Neural cell (in vitro differentiated cells): ENCODE results near the gene DR1. TPM values are rescaled to one million over a fixed set of nuclear protein-coding genes. Genes with fewer than 3 reads are reported as not detected.

Experiments
- H2AFZ ChIP-seq: fragments of 200-600, 300-800 bp; sonication (generic), shearing (Covaris generic); 2 replicates; pipeline ENCODE4 v1.6.0; 2014; ENCODE audit warnings: low read depth, mild to moderate bottlenecking, antibody characterized with exemption, low read length, moderate library complexity
- H3F3A ChIP-seq: fragments of 200-600 bp; shearing (Covaris generic); 2 replicates; pipeline ENCODE4 v1.6.1; 2016; ENCODE audit warnings: mild to moderate bottlenecking, moderate library complexity, mixed read lengths, antibody characterized with exemption, low read length; ENCODE audit not compliant: insufficient read depth, poor library complexity, severe bottlenecking
- H3K27ac ChIP-seq: fragments of 200-600, 300-800 bp; sonication (generic), shearing (Covaris generic); 2 replicates; pipeline ENCODE4 v1.5.1; 2014; ENCODE audit warnings: mild to moderate bottlenecking, low read length, moderate library complexity
- H3K27me3 ChIP-seq: fragments of 300-800, 200-600 bp; sonication (generic), shearing (Covaris generic); 2 replicates; pipeline ENCODE4 v1.6.0; 2014; ENCODE audit warnings: mild to moderate bottlenecking, low read depth, low read length, moderate library complexity; ENCODE audit not compliant: insufficient read depth
- H3K36me3 ChIP-seq: fragments of 300-800, 200-600 bp; sonication (generic), shearing (Covaris generic); 2 replicates; pipeline ENCODE4 v1.5.1; 2014; ENCODE audit warnings: mild to moderate bottlenecking, antibody characterized with exemption, low read length, moderate library complexity; ENCODE audit not compliant: insufficient read depth
- H3K4me2 ChIP-seq: fragments of 300-800, 200-600 bp; sonication (generic), shearing (Covaris generic); 2 replicates; pipeline ENCODE4 v1.6.0; 2014; ENCODE audit warnings: mild to moderate bottlenecking, low read length
- H3K4me3 ChIP-seq: fragments of 300-800, 200-600 bp; sonication (generic), shearing (Covaris generic); 2 replicates; pipeline ENCODE4 v1.5.1; 2014; ENCODE audit warnings: mild to moderate bottlenecking, low read length, moderate library complexity
- H3K79me2 ChIP-seq: fragments of 200-600 bp; shearing (Covaris generic); replicated peaks from 2 replicates; pipeline ENCODE4 v1.6.0; 2014; ENCODE audit warnings: mild to moderate bottlenecking, low read length, moderate library complexity; ENCODE audit not compliant: insufficient read depth
- H3K9ac ChIP-seq: fragments of 300-800, 200-600 bp; sonication (generic), shearing (Covaris generic); 2 replicates; pipeline ENCODE4 v1.6.1; 2016; ENCODE audit warnings: mild to moderate bottlenecking, low read length, mixed read lengths
- H3K9me2 ChIP-seq: fragments of 200-600 bp; shearing (Covaris generic); 2 replicates; pipeline ENCODE4 v1.6.1; 2016; ENCODE audit warnings: mild to moderate bottlenecking, low read length, mixed read lengths; ENCODE audit not compliant: insufficient read depth
- H3K9me3 ChIP-seq: fragments of 200-600, 300-800 bp; sonication (generic), shearing (Covaris generic); 2 replicates; pipeline ENCODE4 v1.6.1; 2016; ENCODE audit warnings: mild to moderate bottlenecking, mixed run types, low read length, moderate library complexity, mixed read lengths
- H4K20me1 ChIP-seq: fragments of 200-600 bp; shearing (Covaris generic); 2 replicates; pipeline ENCODE4 v1.6.1; 2016; ENCODE audit warnings: mild to moderate bottlenecking, mixed run types; ENCODE audit not compliant: insufficient read depth
- EP300 ChIP-seq: fragments of 450-650 bp; conservative IDR thresholded peaks from 2 replicates; pipeline ENCODE4 v1.6.1; 2014; ENCODE audit warnings: antibody characterized with exemption, mild to moderate bottlenecking, moderate library complexity; ENCODE audit not compliant: poor library complexity, severe bottlenecking
- EZH2 ChIP-seq: fragments of 200-600, 300-800 bp; shearing (Covaris generic), sonication (generic); IDR thresholded peaks from 2 replicates; pipeline ENCODE4 v1.6.1; 2014; ENCODE audit warnings: antibody characterized with exemption, low read length, borderline replicate concordance, mild to moderate bottlenecking; ENCODE audit not compliant: insufficient read depth, poor library complexity, severe bottlenecking
- MXI1 ChIP-seq: fragments of 450-650 bp; conservative IDR thresholded peaks from 2 replicates; pipeline ENCODE4 v1.6.1; 2014; ENCODE audit warnings: antibody characterized with exemption, mild to moderate bottlenecking; ENCODE audit not compliant: poor library complexity, severe bottlenecking
- POLR2AphosphoS5 ChIP-seq: IDR thresholded peaks from 2 replicates; pipeline ENCODE4 v1.6.1; 2012
- RAD21 ChIP-seq: fragments of 450-650 bp; conservative IDR thresholded peaks from 2 replicates; pipeline ENCODE4 v1.6.1; 2014; ENCODE audit warnings: antibody characterized with exemption, mild to moderate bottlenecking, moderate library complexity
- REST ChIP-seq: IDR thresholded peaks from 2 replicates; pipeline ENCODE4 v1.6.1; 2012; ENCODE audit warnings: borderline replicate concordance
- SMC3 ChIP-seq: fragments of 450-650 bp; conservative IDR thresholded peaks from 2 replicates; pipeline ENCODE4 v1.6.1; 2014; ENCODE audit warnings: antibody characterized with exemption, mild to moderate bottlenecking, moderate library complexity; ENCODE audit not compliant: poor library complexity
- TAF1 ChIP-seq: IDR thresholded peaks from 2 replicates; pipeline ENCODE4 v1.6.1; 2012; ENCODE audit warnings: low read depth
- polyA plus RNA-seq: library from polyadenylated mRNA; depleted of rRNA; stranded (reverse); fragments of >200 nt; gene quantifications from 2 replicates; pipeline ENCODE4 v1.2.3, GENCODE V29; 2014
- TF ChIP-seq, protein P1 (sequence below): fragments of 450-650 bp; IDR thresholded peaks from 2 replicates; pipeline ENCODE4 v1.5.1; 2014; ENCODE audit warnings: antibody characterized with exemption, mild to moderate bottlenecking, moderate library complexity; ENCODE audit not compliant: poor library complexity, severe bottlenecking

Gene DR1
- polyA plus RNA-seq, 1 donor from 2014 or later = 57.2 TPM

DNA sequence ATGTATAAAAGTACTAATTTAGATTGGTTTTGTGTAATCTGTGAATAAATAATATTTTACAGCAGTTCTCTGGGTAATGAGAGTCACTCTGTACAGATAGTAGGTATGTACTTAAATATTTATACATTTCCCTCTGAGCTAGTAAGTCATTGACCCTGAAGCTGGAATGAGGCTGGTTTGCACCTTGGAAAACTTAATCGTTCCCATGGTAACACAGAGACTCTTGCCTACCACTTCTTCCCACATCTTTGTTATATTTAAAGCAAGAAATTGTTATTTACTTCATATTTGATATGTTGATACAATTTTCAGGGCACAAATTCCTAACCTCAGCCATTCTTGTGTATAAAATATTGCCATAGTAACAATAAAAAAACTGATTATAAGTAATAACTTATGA, 13.3 kb upstream of the DR1 start:
- Histone ChIP-seq H3K9ac (no peak overlapping the region), H3K4me3 (no peak overlapping the region), H3F3A (no peaks in the 10 kb centered on the region), H3K27me3 (no peaks in the 10 kb centered on the region), H3K27ac (no peak overlapping the region), H3K79me2 (no peaks in the 10 kb centered on the region), H3K36me3 (no peaks in the 10 kb centered on the region), H3K9me3 (no peaks in the 10 kb centered on the region), H4K20me1 (no peaks in the 10 kb centered on the region), H3K9me2 (no peaks in the 10 kb centered on the region), H3K4me2 (no peak overlapping the region), H2AFZ (no peak overlapping the region)
- TF ChIP-seq RAD21 = no peak
- TF ChIP-seq, protein P1, sequence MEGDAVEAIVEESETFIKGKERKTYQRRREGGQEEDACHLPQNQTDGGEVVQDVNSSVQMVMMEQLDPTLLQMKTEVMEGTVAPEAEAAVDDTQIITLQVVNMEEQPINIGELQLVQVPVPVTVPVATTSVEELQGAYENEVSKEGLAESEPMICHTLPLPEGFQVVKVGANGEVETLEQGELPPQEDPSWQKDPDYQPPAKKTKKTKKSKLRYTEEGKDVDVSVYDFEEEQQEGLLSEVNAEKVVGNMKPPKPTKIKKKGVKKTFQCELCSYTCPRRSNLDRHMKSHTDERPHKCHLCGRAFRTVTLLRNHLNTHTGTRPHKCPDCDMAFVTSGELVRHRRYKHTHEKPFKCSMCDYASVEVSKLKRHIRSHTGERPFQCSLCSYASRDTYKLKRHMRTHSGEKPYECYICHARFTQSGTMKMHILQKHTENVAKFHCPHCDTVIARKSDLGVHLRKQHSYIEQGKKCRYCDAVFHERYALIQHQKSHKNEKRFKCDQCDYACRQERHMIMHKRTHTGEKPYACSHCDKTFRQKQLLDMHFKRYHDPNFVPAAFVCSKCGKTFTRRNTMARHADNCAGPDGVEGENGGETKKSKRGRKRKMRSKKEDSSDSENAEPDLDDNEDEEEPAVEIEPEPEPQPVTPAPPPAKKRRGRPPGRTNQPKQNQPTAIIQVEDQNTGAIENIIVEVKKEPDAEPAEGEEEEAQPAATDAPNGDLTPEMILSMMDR = no peak
- no peak for TF ChIP-seq REST
- TF ChIP-seq SMC3 = no peak
- no peak for TF ChIP-seq EP300
- TF ChIP-seq POLR2AphosphoS5 = no peak
- TF ChIP-seq TAF1 = no peak
- no peak for TF ChIP-seq EZH2
- TF ChIP-seq MXI1 = no peak

GRCh38 chr1:93338387-93339146, 7.1 kb upstream of the DR1 start:
- Histone ChIP-seq H3K9me2 (no peaks in the 10 kb centered on the region), H3K9ac (no peak overlapping the region), H3K36me3 (peaks cover 7% of the 10 kb centered on the region), H3K9me3 (no peaks in the 10 kb centered on the region), H3K27me3 (no peaks in the 10 kb centered on the region), H3K4me3 (no peak overlapping the region), H3K27ac (no peak overlapping the region), H2AFZ (no peak overlapping the region), H3K4me2 (no peak overlapping the region), H4K20me1 (no peaks in the 10 kb centered on the region), H3F3A (no peaks in the 10 kb centered on the region), H3K79me2 (peaks cover 5% of the 10 kb centered on the region)
- TF ChIP-seq TAF1 (no peak), MXI1 (no peak), REST (no peak), SMC3 (no peak), POLR2AphosphoS5 (no peak), RAD21 (no peak)
- TF ChIP-seq, protein P1 = no peak
